Measurements from ENCODE around the gene PITPNM3. TPM values are rescaled to one million over a fixed set of nuclear protein-coding genes. Genes with fewer than 3 reads are reported as not detected.

The PITPNM3 gene
- total RNA-seq, 1 donor from 2014 or later: 15.6 TPM

- Histone ChIP-seq H3K4me3 (no peak overlapping the region), H3K4me1 (peaks cover 19% of the 10 kb centered on the region), H3K9me3 (no peaks in the 10 kb centered on the region), H3K36me3 (no peaks in the 10 kb centered on the region), H3K27ac (no peak overlapping the region), H3K27me3 (peaks cover 2% of the 10 kb centered on the region)
- intact Hi-C loops (cut with DNase I): no loop called here
- TF ChIP-seq, protein P1, sequence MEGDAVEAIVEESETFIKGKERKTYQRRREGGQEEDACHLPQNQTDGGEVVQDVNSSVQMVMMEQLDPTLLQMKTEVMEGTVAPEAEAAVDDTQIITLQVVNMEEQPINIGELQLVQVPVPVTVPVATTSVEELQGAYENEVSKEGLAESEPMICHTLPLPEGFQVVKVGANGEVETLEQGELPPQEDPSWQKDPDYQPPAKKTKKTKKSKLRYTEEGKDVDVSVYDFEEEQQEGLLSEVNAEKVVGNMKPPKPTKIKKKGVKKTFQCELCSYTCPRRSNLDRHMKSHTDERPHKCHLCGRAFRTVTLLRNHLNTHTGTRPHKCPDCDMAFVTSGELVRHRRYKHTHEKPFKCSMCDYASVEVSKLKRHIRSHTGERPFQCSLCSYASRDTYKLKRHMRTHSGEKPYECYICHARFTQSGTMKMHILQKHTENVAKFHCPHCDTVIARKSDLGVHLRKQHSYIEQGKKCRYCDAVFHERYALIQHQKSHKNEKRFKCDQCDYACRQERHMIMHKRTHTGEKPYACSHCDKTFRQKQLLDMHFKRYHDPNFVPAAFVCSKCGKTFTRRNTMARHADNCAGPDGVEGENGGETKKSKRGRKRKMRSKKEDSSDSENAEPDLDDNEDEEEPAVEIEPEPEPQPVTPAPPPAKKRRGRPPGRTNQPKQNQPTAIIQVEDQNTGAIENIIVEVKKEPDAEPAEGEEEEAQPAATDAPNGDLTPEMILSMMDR (IDR thresholded peaks at IDR 0.05): no peak
- ATAC-seq: no peak
- no peak for DNase-seq
Measured at GRCh38 chr17:6560496-6560895, 4.1 kb upstream of the PITPNM3 start.

- H3K4me3 ChIP-seq: no peak overlapping the region
- H3K4me1 ChIP-seq: peaks cover 23% of the 10 kb centered on the region
- H3K27ac ChIP-seq: no peak overlapping the region
- peak; percentile 9 for DNase-seq
- H3K36me3 ChIP-seq: no peaks in the 10 kb centered on the region
- TF ChIP-seq, protein P1 (IDR thresholded peaks at IDR 0.05): no peak
- peaks cover 8% of the 10 kb centered on the region for H3K27me3 ChIP-seq
- H3K9me3 ChIP-seq: no peaks in the 10 kb centered on the region
- intact Hi-C loops (cut with DNase I): no loop called here
- no peak for ATAC-seq
Measured at GRCh38 chr17:6559753-6560215, 3.4 kb upstream of the PITPNM3 start.

DNA sequence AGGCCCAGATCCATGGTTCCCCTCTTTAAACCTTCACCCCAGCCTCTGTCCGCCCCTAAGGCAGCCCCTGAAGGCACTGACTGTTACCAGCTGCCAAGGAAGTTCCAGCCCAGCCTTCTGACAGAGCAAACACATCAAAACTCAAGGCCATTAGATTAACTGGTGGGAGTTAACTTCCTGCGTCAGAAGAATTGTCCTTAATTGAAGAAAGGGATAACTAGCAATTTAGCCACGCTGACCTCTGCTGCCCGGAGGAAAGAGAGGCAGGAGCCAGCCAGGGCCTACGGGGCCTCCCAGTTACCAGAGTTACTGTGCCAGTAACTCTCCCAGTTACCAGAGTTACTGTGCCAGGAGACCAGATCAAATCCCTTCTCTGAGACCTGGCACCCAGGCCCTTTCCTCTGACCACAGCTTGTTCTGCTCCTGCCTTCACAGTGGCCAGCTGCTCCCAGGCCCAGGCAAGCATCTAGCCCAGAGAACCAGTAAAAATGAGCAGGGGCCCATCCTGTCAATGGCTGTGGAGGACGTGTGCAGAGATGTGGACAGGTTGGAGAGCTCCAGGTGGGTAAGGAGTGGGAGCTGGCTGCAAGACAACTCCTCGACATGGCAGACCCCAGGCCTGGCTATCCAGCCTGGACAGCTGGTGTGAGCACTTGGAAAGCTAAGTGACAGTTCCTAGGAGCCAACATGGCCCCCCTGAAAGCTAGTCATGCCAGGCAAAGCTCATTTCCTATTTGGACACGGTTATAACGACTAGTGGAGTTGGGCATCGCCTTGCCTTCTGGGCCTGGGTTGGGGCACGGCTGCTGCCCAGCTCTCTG lies 2.8 kb upstream of the PITPNM3 start:
- H3K36me3 ChIP-seq: no peaks in the 10 kb centered on the region
- peaks cover 23% of the 10 kb centered on the region for H3K4me1 ChIP-seq
- H3K27me3 ChIP-seq: peaks cover 9% of the 10 kb centered on the region
- H3K27ac ChIP-seq: no peak overlapping the region
- TF ChIP-seq, protein P1 (IDR thresholded peaks at IDR 0.05): peak; percentile 12
- DNase-seq (peak; percentile 40), ATAC-seq (no peak)
- no peak overlapping the region for H3K4me3 ChIP-seq
- no peaks in the 10 kb centered on the region for H3K9me3 ChIP-seq
- intact Hi-C loops (cut with DNase I): no loop called here

DNA sequence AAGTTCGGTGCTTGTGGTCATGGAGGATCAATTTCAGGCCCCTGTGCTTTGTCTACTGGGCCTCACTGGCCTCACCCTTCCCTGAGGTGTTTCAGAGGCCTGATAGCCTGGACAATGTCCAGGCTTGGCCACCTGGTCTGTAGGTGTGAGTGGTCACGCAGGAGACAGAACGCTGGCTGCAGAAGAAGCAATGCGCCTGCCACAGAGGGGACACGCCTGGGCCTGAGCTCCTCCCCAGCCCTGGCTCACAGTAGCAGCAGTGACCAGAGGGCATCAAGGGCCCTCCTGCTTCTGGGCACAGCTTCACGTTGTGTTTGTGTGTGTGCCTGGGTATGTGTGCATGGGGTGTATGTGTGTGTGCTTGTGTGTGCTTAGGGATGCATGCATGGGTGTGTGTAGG lies 1.9 kb upstream of the PITPNM3 start:
- H3K36me3 ChIP-seq: no peaks in the 10 kb centered on the region
- ATAC-seq (no peak), DNase-seq (no peak)
- H3K27me3 ChIP-seq: peaks cover 9% of the 10 kb centered on the region
- H3K9me3 ChIP-seq: no peaks in the 10 kb centered on the region
- intact Hi-C loops (cut with DNase I): no loop called here
- TF ChIP-seq, protein P1 (IDR thresholded peaks at IDR 0.05): no peak
- no peak overlapping the region for H3K27ac ChIP-seq
- H3K4me3 ChIP-seq: no peak overlapping the region
- peaks cover 23% of the 10 kb centered on the region for H3K4me1 ChIP-seq

GRCh38 chr17:6557040-6557438 lies 684 bp upstream of the PITPNM3 start:
- TF ChIP-seq, protein P1 (IDR thresholded peaks at IDR 0.05): no peak
- peaks cover 9% of the 10 kb centered on the region for H3K27me3 ChIP-seq
- peak overlapping the region; percentile 76 for H3K27ac ChIP-seq
- DNase-seq: no peak
- intact Hi-C loops (cut with DNase I): no loop called here
- no peaks in the 10 kb centered on the region for H3K9me3 ChIP-seq
- H3K4me3 ChIP-seq: peak overlapping the region; percentile 47
- H3K4me1 ChIP-seq: peaks cover 25% of the 10 kb centered on the region
- no peak for ATAC-seq
- no peaks in the 10 kb centered on the region for H3K36me3 ChIP-seq

Measured in upper lobe of right lung (tissue), 1 donor.